ENCODE measurements around the gene ATG7.

Gene ATG7

GRCh38 chr3:11423868-11424267 is 151.7 kb downstream of the ATG7 start:
- Histone ChIP-seq H3K9me3 (replicated peaks; ENCODE audit: insufficient read depth, low read length) (no peaks in the 10 kb centered on the region), H3K9me2 (replicated peaks; ENCODE audit: insufficient read depth, low read length) (no peaks in the 10 kb centered on the region), H3K4me2 (ENCODE audit: low read depth, low read length) (no peak overlapping the region), H4K20me1 (ENCODE audit: insufficient read depth, low read length) (no peaks in the 10 kb centered on the region), H3K27me3 (replicated peaks; ENCODE audit: insufficient read depth, low read length) (no peaks in the 10 kb centered on the region), H3K4me1 (ENCODE audit: low read length) (no peaks in the 10 kb centered on the region), H2AFZ (ENCODE audit: low read length) (no peak overlapping the region), H3K36me3 (replicated peaks; ENCODE audit: insufficient read depth, low read length) (no peaks in the 10 kb centered on the region), H3F3A (ENCODE audit: insufficient read depth, low read length) (no peaks in the 10 kb centered on the region), H3K4me3 (ENCODE audit: low read length) (no peak overlapping the region), H3K27ac (ENCODE audit: low read length) (no peak overlapping the region), H3K9ac (ENCODE audit: low read length) (no peak overlapping the region), H3K79me2 (ENCODE audit: low read length) (no peaks in the 10 kb centered on the region)
- no peak for DNase-seq
- TF ChIP-seq CTCF (IDR thresholded peaks at IDR 0.05; ENCODE audit: low read length) (no peak), EZH2 (optimal IDR thresholded peaks at IDR 0.05; ENCODE audit: low read depth, low read length) (no peak), EZH2phosphoT487 (IDR thresholded peaks at IDR 0.05; ENCODE audit: low read length) (no peak)

GRCh38 chr3:11424277-11424676 is 152.1 kb downstream of the ATG7 start:
- Histone ChIP-seq H3K79me2 (ENCODE audit: low read length) (no peaks in the 10 kb centered on the region), H3K27ac (ENCODE audit: low read length) (no peak overlapping the region), H3K9ac (ENCODE audit: low read length) (no peak overlapping the region), H3F3A (ENCODE audit: insufficient read depth, low read length) (no peaks in the 10 kb centered on the region), H3K4me3 (ENCODE audit: low read length) (no peak overlapping the region), H2AFZ (ENCODE audit: low read length) (no peak overlapping the region), H3K36me3 (replicated peaks; ENCODE audit: insufficient read depth, low read length) (no peaks in the 10 kb centered on the region), H3K4me2 (ENCODE audit: low read depth, low read length) (no peak overlapping the region), H4K20me1 (ENCODE audit: insufficient read depth, low read length) (no peaks in the 10 kb centered on the region), H3K9me3 (replicated peaks; ENCODE audit: insufficient read depth, low read length) (no peaks in the 10 kb centered on the region), H3K27me3 (replicated peaks; ENCODE audit: insufficient read depth, low read length) (no peaks in the 10 kb centered on the region), H3K4me1 (ENCODE audit: low read length) (no peaks in the 10 kb centered on the region), H3K9me2 (replicated peaks; ENCODE audit: insufficient read depth, low read length) (no peaks in the 10 kb centered on the region)
- DNase-seq: no peak
- TF ChIP-seq CTCF (IDR thresholded peaks at IDR 0.05; ENCODE audit: low read length) (no peak), EZH2 (optimal IDR thresholded peaks at IDR 0.05; ENCODE audit: low read depth, low read length) (no peak), EZH2phosphoT487 (IDR thresholded peaks at IDR 0.05; ENCODE audit: low read length) (no peak)

GRCh38 chr3:11430207-11430606 is 158.0 kb downstream of the ATG7 start:
- H3K9ac ChIP-seq (ENCODE audit: low read length): no peak overlapping the region
- H3K36me3 ChIP-seq (replicated peaks; ENCODE audit: insufficient read depth, low read length): no peaks in the 10 kb centered on the region
- H3F3A ChIP-seq (ENCODE audit: insufficient read depth, low read length): no peaks in the 10 kb centered on the region
- no peaks in the 10 kb centered on the region for H3K9me3 ChIP-seq (replicated peaks; ENCODE audit: insufficient read depth, low read length)
- H3K27me3 ChIP-seq (replicated peaks; ENCODE audit: insufficient read depth, low read length): no peaks in the 10 kb centered on the region
- no peak overlapping the region for H3K4me2 ChIP-seq (ENCODE audit: low read depth, low read length)
- no peak overlapping the region for H2AFZ ChIP-seq (ENCODE audit: low read length)
- no peak for DNase-seq
- H3K9me2 ChIP-seq (replicated peaks; ENCODE audit: insufficient read depth, low read length): no peaks in the 10 kb centered on the region
- H3K4me1 ChIP-seq (ENCODE audit: low read length): no peaks in the 10 kb centered on the region
- no peak for TF ChIP-seq EZH2phosphoT487 (IDR thresholded peaks at IDR 0.05; ENCODE audit: low read length)
- TF ChIP-seq CTCF (IDR thresholded peaks at IDR 0.05; ENCODE audit: low read length): no peak
- no peak for TF ChIP-seq EZH2 (optimal IDR thresholded peaks at IDR 0.05; ENCODE audit: low read depth, low read length)
- H4K20me1 ChIP-seq (ENCODE audit: insufficient read depth, low read length): no peaks in the 10 kb centered on the region
- no peak overlapping the region for H3K27ac ChIP-seq (ENCODE audit: low read length)
- no peaks in the 10 kb centered on the region for H3K79me2 ChIP-seq (ENCODE audit: low read length)
- H3K4me3 ChIP-seq (ENCODE audit: low read length): no peak overlapping the region

All from MM.1S (cell line).